Endodermal cell (in vitro differentiated cells): ENCODE results near the gene NRXN3. TPM values are rescaled to one million over a fixed set of nuclear protein-coding genes. Genes with fewer than 3 reads are reported as not detected.

ENCODE experiments used
- DNase-seq: peaks from one replicate; pipeline ENCODE4 v3.0.0-alpha.2; 2017
- H3K27ac ChIP-seq: 2 replicates; pipeline ENCODE4 v1.5.1; 2013; ENCODE audit warnings: mild to moderate bottlenecking, low read depth, low read length, moderate library complexity
- H3K27me3 ChIP-seq: 2 replicates; pipeline ENCODE4 v1.6.1; 2013; ENCODE audit warnings: mild to moderate bottlenecking, low read length, moderate library complexity; ENCODE audit not compliant: insufficient read depth, control insufficient read depth, poor library complexity, severe bottlenecking
- H3K36me3 ChIP-seq: 2 replicates; pipeline ENCODE4 v1.7.0; 2013; ENCODE audit warnings: mild to moderate bottlenecking, low read length, moderate library complexity; ENCODE audit not compliant: control insufficient read depth, insufficient read depth
- H3K4me1 ChIP-seq: one replicate; pipeline ENCODE4 v1.7.0; 2013; ENCODE audit warnings: low read length; ENCODE audit not compliant: control insufficient read depth, insufficient read depth
- H3K4me3 ChIP-seq: 2 replicates; pipeline ENCODE4 v1.5.1; 2013; ENCODE audit warnings: mild to moderate bottlenecking, low read length, moderate library complexity
- H3K9ac ChIP-seq: 2 replicates; pipeline ENCODE4 v1.6.1; 2013; ENCODE audit warnings: mild to moderate bottlenecking, low read length, moderate library complexity; ENCODE audit not compliant: poor library complexity, severe bottlenecking; ENCODE audit errors: extremely low read depth
- H3K9me3 ChIP-seq: 2 replicates; pipeline ENCODE4 v1.6.1; 2013; ENCODE audit warnings: mild to moderate bottlenecking, low read length, moderate library complexity; ENCODE audit not compliant: control insufficient read depth
- H3K27ac Mint-ChIP-seq: 2 replicates; pipeline ENCODE4 v1.8.0; 2020; ENCODE audit warnings: mixed read lengths
- H3K27me3 Mint-ChIP-seq: 2 replicates; pipeline ENCODE4 v1.8.0; 2021; ENCODE audit warnings: mild to moderate bottlenecking, mixed read lengths; ENCODE audit not compliant: insufficient read depth
- H3K36me3 Mint-ChIP-seq: 2 replicates; pipeline ENCODE4 v1.8.0; 2020; ENCODE audit warnings: low read depth, mixed read lengths
- H3K4me1 Mint-ChIP-seq: 2 replicates; pipeline ENCODE4 v1.8.0; 2020; ENCODE audit warnings: mixed read lengths
- H3K4me3 Mint-ChIP-seq: 2 replicates; pipeline ENCODE4 v1.8.0; 2020; ENCODE audit warnings: mild to moderate bottlenecking, moderate library complexity, mixed read lengths
- H3K9me3 Mint-ChIP-seq: 2 replicates; pipeline ENCODE4 v1.8.0; 2020; ENCODE audit warnings: mild to moderate bottlenecking, mixed read lengths
- WGBS, 2 experiments: methylation state at CpG; one replicate each; pipeline versions ENCODE4 v1.1.5 to v1.1.7; 2013; ENCODE audit warnings: missing lambda C conversion rate in 2 of 2, mixed read lengths in 1 of 2; ENCODE audit not compliant: insufficient coverage in 1 of 2, insufficient read length in 1 of 2; 5-methylcytosine and 5-hydroxymethylcytosine counted together
- total RNA-seq, 2 donors: library from RNA; stranded (reverse); fragmentation: NEBNext Ultra II Directional in 1 of 2; extraction: Animal tissue kit (Norgen Biotek cat#: 25700) in 1 of 2; gene quantifications; 2 replicates in 1 of 2; 3 replicates in 1 of 2; pipeline ENCODE4 v1.2.1, GENCODE V29; 2021
- TF ChIP-seq, protein P1 (sequence below): fragments of 200-600 bp; sonication (generic); conservative IDR thresholded peaks from 2 replicates; pipeline ENCODE4 v1.5.0; 2021; ENCODE audit warnings: antibody characterized with exemption, mild to moderate bottlenecking

The NRXN3 gene
- total RNA-seq, 2 donors from 2014 or later: 20.9 to 21.4 TPM

GRCh38 chr14:79196216-79196615 lies 1026.0 kb downstream of the NRXN3 start:
- Histone ChIP-seq H3K9ac (no peak overlapping the region), H3K36me3 (no peaks in the 10 kb centered on the region), H3K27ac (no peak overlapping the region), H3K27me3 (no peaks in the 10 kb centered on the region), H3K4me3 (no peak overlapping the region), H3K9me3 (no peaks in the 10 kb centered on the region), H3K4me1 (no peaks in the 10 kb centered on the region)
- no peaks in the 10 kb centered on the region for H3K4me1 Mint-ChIP-seq
- no CpG with 5 or more reads among the region's 1 CpG for WGBS, 2 experiments
- DNase-seq: no peak
- H3K4me3 Mint-ChIP-seq: no peak overlapping the region
- no peak overlapping the region for H3K27ac Mint-ChIP-seq
- H3K9me3 Mint-ChIP-seq: no peaks in the 10 kb centered on the region
- H3K27me3 Mint-ChIP-seq: peaks cover 2% of the 10 kb centered on the region
- H3K36me3 Mint-ChIP-seq: no peaks in the 10 kb centered on the region
- TF ChIP-seq, protein P1, sequence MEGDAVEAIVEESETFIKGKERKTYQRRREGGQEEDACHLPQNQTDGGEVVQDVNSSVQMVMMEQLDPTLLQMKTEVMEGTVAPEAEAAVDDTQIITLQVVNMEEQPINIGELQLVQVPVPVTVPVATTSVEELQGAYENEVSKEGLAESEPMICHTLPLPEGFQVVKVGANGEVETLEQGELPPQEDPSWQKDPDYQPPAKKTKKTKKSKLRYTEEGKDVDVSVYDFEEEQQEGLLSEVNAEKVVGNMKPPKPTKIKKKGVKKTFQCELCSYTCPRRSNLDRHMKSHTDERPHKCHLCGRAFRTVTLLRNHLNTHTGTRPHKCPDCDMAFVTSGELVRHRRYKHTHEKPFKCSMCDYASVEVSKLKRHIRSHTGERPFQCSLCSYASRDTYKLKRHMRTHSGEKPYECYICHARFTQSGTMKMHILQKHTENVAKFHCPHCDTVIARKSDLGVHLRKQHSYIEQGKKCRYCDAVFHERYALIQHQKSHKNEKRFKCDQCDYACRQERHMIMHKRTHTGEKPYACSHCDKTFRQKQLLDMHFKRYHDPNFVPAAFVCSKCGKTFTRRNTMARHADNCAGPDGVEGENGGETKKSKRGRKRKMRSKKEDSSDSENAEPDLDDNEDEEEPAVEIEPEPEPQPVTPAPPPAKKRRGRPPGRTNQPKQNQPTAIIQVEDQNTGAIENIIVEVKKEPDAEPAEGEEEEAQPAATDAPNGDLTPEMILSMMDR: no peak

GRCh38 chr14:79197516-79197915 lies 1027.3 kb downstream of the NRXN3 start:
- Histone ChIP-seq H3K4me3 (no peak overlapping the region), H3K9ac (no peak overlapping the region), H3K36me3 (no peaks in the 10 kb centered on the region), H3K4me1 (no peaks in the 10 kb centered on the region), H3K27ac (no peak overlapping the region), H3K27me3 (no peaks in the 10 kb centered on the region), H3K9me3 (no peaks in the 10 kb centered on the region)
- no peaks in the 10 kb centered on the region for H3K36me3 Mint-ChIP-seq
- TF ChIP-seq, protein P1: no peak
- no peak for DNase-seq
- no peak overlapping the region for H3K27ac Mint-ChIP-seq
- H3K4me3 Mint-ChIP-seq: no peak overlapping the region
- no peaks in the 10 kb centered on the region for H3K9me3 Mint-ChIP-seq
- peaks cover 4% of the 10 kb centered on the region for H3K4me1 Mint-ChIP-seq
- peaks cover 2% of the 10 kb centered on the region for H3K27me3 Mint-ChIP-seq
- WGBS, 2 experiments: 84 to 93% methylated on average over 5 to 6 of the region's 6 CpGs

DNA sequence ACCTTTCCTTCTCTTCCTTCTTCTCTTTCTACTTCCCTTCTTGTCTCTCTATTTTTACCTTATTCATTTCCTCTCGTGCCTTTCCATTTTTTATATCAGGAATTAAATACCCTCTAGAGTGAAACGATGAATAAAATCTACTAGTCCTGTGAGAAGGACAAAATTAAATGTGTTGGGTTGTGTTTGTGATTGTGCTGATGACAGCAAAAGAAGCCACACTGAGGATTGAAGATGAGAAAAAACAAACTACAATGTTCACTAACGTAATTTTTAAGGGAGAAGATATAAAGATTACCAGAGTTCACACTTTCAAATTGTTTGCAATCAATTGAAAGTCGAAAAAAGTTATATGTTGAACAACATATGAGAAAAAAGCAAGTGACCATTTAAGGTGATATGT lies 1029.0 kb downstream of the NRXN3 start:
- no peaks in the 10 kb centered on the region for H3K36me3 Mint-ChIP-seq
- no peaks in the 10 kb centered on the region for H3K36me3 ChIP-seq
- H3K4me1 Mint-ChIP-seq: peaks cover 4% of the 10 kb centered on the region
- no peaks in the 10 kb centered on the region for H3K9me3 Mint-ChIP-seq
- H3K27ac ChIP-seq: no peak overlapping the region
- TF ChIP-seq, protein P1: no peak
- H3K27me3 ChIP-seq: no peaks in the 10 kb centered on the region
- no peak for DNase-seq
- H3K4me3 ChIP-seq: no peak overlapping the region
- H3K9me3 ChIP-seq: no peaks in the 10 kb centered on the region
- WGBS, 2 experiments: 91 to 95% methylated on average over 3 to 4 of the region's 4 CpGs
- H3K27ac Mint-ChIP-seq: no peak overlapping the region
- no peaks in the 10 kb centered on the region for H3K4me1 ChIP-seq
- no peak overlapping the region for H3K9ac ChIP-seq
- H3K27me3 Mint-ChIP-seq: no peaks in the 10 kb centered on the region
- no peak overlapping the region for H3K4me3 Mint-ChIP-seq
